Fibroblast of peridontal ligament (primary cell): ENCODE results near the gene NR2F2.

ENCODE experiments used
- DNase-seq: peaks from one replicate; pipeline ENCODE4 v3.0.0-alpha.2; 2010; ENCODE audit errors: extremely low read depth

Gene NR2F2

GRCh38 chr15:96316953-96317629, 13.4 kb upstream of the NR2F2 start:
- DNase-seq: no peak

DNA sequence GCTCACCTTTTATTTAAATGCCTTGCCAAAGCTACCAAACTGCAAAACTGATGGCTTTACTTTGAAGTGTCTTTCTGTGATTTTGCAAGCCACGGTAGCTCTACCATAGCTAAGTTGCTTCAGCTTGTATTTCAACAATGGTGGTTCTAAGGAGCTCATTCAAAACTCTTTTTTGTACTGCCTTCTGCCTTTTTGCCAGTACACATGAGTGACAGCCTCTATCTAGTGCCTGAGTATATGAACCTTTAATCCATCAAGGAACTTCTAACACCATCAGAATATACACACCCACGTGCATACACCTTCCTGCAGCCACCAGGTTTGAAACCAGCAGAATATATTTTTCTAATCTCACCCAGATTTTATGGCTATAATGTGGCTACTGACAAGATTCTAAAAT, 10.4 kb upstream of the NR2F2 start:
- DNase-seq: no peak

DNA sequence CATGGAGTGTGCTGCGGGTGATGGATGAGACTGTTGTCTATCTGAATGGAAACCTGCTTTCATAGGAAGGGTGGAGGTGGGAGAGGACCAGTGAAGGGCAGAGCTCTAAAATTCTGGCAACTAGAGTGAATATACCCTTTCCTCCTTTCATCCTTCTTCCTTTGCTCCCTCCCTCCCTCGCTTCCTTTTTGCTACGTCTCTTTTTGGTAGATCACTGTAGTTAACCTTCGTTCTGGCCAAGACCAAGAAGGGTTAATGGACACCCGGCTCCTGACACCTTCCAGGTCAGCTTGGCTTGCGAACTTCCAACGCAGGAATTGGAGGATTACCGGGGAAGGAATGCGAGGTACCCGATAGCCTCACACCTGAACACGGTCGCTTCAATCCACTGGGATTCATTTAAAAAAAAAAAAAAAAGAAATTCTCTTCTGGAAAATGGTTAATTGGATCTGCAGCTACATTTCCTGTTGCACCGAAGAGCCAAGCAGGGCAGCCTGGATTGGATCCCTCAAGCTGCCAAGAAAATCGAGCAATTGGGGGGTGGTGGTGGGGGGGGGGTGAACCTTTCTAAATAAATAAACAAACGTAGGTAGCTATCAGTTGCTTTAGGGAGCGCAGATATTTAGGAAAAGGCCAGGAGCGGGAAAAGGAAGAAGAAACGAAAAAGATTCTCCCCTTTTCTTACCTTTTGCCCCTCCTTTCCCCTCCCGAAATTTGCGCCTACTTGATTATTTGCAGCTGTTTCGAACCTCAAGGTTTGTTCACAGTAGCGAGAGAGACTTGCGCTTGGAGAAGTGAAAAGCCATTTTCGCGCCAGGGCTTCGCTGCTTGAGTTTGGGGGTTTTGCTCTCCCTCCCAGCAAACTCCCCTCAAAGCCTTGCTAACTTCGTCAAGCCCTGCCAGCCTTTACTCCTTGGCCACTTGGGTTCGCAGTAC, 9.5 kb upstream of the NR2F2 start:
- DNase-seq: no peak

- DNase-seq: peak; percentile 45
Measured at GRCh38 chr15:96321639-96322535, 8.6 kb upstream of the NR2F2 start.

- no peak for DNase-seq
Measured at GRCh38 chr15:96322536-96323318, 7.8 kb upstream of the NR2F2 start.

DNA sequence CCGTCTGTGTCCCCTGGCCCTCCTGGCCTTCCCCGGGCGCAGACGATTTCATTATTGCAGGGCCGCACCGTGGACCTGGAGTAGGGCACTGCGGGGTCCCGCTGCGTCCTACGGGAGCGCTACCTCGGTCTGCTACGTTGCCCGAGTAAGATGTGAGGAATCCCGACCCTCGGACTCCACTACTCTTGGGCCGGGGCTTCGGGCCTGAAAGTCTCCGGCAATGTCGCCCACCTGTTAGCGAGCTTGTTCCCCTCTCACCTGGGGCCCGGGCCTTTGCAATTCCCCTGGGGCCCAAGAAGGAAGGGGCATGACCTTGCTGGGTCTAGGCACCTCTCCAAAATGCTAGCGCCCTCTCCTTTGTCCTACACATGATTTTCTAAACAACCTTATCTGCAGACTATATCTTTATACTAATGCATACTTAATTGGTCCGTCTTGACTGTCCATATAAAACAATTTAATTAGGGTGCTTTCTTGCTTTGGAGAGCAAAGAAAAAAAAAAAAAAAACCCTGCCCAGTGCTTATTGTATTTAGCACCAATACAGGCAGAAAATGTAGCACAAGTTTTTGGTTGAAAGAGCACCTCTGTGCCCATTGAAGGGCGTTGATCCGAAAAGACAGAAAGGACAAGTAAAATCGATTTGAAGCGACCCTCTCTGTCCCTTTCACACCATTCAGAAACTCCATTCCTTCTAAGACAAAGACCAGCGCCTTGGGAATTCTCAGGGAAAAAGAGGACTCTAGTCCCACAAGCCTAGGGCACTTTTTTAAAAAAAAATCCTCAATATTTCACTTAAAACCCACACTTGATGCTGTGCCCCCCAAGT, 7.0 kb upstream of the NR2F2 start:
- no peak for DNase-seq

DNA sequence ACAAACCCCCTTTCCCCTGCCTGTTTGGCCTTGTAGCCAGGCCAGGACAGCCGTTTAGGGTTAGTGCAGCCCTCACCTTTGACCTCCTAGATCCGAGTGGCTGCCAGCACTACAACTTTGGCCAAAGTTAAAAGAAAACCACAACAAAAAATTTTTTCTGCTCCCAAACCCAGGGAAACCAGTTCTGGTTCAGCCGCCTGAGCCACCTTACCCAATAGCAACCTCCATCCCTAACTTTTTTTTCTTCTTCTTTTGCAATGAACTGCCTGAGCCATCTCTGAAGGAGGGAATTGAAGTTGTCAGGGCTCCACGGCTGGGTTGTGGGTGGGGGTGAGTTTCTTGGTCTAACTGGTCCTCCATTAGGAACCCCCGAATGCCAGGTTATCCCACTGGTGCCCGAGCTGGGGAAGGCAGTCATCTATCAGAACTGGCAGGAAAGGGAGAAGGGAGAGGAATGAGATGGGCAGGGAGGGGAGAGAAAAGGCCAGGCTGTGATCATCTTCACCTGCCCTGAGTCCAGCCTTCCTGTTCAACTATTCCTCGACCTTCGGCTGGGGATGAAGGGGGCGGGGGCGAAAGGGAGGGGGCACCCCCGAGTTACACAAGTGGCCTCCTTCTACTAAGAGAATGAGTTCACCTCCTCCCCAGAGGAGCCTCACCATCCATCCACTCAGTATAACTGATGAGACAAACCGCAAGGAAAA, 6.2 kb upstream of the NR2F2 start:
- peak; percentile 45 for DNase-seq

- peak; percentile 40 for DNase-seq
Measured at GRCh38 chr15:96324940-96325540, 5.5 kb upstream of the NR2F2 start.

DNA sequence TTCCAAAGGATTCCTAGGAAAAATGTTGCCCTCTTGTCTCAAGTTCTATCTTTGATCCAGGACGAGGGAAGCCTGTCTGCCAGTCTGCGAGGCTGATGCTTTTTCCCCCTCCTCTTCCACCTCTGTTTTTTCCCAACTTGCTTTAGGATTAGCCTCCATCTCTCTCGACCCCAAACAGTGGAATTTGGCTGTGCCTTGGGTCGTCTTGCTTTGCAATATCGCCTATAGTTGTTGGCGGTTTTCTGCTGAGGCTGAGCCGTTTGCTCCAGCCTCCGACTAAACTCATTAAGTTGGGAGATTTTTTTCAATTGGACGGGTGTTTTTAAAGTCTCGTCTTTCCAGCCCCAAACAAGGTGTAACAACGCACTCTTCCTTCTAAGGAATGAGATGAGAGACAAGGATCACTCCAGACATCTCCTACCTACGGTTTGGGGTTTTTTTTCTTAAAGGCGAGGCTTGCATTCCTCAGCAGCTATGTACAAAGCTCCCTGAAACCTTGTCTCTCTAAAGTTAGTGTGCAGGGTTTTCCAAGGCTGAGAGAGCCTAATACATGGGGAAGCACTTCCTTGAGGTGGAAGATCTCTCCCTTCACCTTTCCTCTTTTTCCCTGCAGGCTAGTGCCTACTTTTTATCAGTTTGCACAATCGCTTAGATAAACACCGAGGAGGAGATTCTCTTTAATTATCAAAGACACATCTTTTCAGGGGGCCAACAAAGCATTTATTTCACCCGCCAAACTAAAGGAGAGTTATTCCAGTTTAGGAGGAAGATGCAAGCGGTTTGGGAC, 4.8 kb upstream of the NR2F2 start:
- DNase-seq: peak; percentile 69

DNA sequence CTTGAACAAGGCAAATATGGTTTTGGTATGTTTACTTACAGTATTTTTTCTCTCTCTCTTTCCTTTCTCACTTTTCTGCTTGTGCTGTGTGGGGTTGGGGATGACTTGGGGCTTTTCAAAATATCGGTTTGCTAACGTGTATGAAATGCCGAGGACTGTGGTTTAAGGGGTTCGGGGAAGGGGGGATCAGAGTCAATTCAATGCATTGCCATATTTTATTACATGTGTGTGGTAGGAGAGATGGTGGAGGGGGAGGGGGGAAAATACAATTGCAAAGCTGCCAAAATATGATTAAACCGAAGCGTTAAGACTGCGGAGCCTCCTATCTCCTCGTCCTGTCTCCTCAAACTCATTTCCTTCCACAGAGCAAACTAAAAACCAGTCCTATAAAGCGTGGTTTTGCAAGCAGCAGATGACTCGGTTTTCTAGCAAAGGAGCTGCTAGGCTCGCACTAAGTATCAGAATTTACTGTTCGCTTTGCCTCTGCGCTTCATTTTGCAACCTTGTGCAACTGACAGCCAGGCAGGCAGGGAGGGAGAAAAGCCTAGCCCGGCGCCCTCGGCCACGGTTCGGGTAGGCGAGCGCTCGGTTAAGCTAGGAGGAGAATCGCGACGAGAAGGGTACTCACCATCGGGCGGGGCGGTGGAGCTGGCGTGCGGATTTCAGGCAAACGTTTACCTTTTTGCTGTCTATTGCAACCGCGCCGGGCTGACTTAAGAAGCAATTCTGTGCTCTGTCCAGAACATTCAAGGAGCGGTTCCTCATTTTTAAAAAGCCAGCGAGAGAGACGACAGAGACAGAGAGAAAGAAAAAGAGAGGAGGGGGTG, 4.0 kb upstream of the NR2F2 start:
- peak; percentile 75 for DNase-seq

DNA sequence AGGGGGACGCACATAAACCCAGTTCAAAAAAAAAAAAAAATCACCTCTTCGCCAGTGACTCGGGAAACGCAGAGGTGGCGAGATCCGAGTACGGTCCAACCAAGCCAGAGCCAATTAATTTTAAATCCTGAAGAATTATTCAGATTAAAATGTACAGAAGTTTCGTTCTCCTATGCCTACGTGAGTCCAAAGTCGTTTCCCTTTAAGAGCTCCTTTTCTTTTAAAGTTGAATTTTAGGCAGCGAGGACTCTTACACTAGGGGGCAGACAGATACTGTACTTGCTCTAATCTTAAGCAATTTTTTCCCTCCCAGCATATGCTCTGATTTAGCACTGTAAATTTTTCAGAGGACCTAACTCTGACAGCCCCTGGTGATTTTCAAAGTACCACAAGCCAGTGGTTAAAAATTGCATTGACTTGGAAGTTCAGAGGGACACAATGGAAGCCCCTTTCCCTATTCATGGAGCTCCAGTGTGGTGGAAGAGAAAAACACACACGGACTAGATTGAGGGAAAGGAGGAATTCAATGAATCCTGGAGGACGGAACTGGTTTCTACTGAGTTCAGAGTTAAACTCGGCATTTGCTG, 3.3 kb upstream of the NR2F2 start:
- peak; percentile 97 for DNase-seq

DNA sequence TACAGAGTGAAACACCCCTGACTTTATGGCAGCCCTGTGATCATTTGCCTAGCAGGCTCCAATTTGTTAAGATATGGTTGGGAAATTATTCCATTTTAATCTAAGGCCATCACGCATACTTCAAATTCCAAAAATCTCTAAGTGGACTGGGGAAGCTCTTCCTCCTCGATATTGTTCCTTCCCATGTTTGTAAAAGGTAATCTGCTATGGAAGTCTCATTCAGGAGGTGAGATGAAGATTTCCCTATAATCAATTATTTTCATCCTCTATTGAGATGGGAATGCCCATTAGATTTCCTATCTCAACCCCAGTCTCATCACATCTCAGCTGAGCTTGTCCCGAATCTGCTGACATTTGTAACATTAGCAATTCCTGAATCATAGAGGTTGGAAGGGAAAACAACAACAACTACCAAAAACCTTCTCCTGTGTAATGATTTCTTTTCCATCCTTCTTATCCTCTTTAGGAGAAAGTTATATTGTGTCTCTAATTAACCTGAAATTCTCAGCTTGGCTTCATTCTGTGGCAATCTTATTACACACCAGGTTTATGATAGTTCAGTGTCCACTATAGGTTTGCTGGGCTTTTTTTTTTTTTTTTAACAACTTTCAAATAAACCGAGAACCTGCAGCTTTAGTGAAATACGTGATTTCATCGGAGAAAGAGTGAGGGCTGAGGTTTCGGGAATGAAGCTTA, 2.2 kb upstream of the NR2F2 start:
- DNase-seq: peak; percentile 59

DNA sequence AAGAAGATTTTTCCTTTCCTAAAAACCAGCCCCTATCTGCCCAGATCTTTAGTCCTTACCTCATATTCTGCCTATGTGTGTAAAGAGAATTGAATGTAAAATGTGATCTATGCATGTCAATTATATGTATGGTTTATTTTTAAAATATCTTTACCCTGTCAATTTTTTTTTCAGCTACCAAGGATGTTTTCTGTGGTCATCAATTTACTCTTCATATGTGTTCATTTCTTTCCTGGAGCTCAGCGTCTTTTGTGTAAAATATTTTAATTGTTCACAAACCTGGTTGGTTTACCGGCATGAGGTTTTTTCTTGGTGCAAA, 1.7 kb upstream of the NR2F2 start:
- no peak for DNase-seq

DNA sequence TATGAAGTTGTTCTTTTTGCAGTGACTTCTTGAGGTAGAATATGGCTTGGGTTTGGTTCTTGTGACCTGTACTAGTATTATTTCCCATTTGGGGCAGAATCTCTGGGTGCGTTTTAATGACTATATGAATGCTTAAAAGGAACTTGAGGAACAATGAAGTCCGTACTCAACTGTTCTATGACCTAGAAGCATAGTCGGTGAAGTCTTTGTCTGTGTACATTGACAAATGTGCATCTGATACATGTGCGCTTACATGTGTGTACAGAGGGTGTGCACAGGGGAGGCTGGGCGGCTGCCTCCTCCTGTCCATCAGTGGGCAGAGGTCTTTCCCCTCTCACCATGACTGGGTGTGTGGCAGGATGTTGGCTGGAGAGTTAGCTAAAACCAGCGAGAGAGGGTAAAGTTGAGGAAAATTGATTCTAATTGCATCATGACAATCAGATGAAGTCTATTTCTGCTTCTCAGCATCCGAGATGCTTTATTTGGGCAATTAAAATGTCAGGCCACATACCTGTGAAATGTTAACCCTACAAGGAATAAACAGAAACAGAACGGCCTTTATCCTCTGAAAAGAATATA, 1.0 kb upstream of the NR2F2 start:
- peak; percentile 62 for DNase-seq

- peak; percentile 87 for DNase-seq
Measured at GRCh38 chr15:96330064-96330449, 443 bp upstream of the NR2F2 start.

DNA sequence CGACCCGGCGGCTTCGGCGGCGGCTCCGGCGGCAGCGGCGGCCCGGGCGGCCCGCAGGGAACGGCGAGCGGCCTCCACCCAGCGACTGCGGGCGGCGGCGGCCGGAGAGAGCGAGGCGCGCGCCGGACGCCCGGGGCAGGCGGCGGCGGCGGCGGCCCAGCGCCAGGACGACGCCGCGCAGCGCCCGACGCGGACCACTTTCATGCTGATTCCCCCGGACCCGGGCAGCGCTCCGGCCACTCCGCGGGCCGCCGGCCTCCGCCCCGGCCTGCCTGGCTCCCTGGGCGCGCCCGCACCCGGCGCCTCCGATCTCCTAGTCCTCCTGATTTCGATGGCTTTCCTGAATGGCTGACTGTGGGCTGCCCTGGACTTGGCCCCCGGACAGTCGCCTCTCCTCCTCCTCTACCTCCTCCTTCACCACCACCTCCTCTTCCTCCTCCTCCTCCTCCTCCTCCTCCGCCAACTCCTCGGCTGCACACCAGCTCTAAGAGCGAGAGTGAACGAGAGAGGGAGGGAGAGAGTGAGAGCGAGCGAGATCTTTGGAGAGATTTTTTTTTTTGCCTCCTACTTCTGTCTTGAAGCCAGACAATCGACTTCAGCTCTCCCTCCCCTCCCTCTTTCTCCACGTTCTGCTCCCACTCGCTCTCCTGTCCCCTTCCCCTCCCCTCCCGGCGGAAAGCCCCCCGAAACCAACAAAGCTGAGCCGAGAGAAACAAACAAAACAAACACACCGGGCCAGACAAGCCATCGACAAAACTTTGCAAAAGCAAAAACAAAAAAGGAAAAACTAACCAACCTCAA, 844 bp downstream of the NR2F2 start:
- peak; percentile 60 for DNase-seq
